Activated CD8-positive, alpha-beta memory T cell treated with anti-CD3 and anti-CD28 coated beads for 48 hours (primary cell): ENCODE results near the gene SLC22A5.
A peak's percentile ranks its signal among the peaks of the same experiment; 100 is the strongest.

ENCODE experiments used
- DNase-seq, 3 experiments: peaks; one replicate each; pipeline ENCODE4 v3.0.0-alpha.2; 2020; ENCODE audit warnings: low read depth in 2 of 3, low spot score in 2 of 3

SLC22A5 gene

GRCh38 chr5:132365213-132365612 is 4.3 kb upstream of the SLC22A5 start:
- DNase-seq, result no peak

DNA sequence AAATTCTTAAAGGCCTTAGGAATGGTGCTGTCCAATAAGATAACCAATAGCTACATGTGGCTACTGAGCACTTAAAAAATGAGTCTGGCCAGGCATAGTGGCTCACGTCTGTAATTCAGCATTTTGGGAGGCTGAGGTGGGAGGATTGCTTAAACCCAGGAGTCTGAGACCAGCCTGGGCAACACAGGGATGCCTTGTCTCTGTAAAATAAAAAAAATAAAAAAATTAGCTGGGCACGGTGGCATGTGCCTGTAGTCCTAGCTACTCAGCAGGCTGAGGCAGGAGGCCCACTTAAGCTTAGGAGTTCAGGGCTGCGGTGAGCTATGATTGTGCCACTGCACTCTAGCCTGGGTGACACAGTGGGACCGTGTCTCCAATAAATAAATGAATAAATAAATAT is 1.3 kb upstream of the SLC22A5 start:
- DNase-seq, result no peak

DNA sequence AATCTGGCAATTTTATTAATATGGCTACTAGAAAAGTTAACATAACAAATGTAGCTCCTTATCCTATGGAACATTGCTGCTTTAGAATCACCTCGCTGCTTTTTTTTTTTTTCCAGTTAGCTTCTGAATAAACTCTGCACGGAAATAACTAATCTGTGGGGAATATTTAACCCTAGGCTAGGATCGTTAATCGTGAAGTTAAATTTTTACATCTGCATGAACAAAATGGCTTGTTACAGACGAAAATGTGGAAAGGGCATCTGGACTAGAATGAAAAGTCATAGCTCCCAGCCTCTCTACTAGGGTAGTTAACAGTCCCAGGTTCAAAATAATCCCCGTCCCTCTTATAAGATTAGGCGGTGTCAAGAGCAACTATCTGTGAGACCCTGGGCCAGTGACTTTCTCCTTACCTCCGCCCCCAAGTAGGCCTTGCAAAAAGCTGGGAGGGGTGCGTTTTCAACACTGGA is 470 bp upstream of the SLC22A5 start:
- DNase-seq, result no peak

- DNase-seq, result no peak
These were observed 866 bp downstream of the SLC22A5 start for GRCh38 chr5:132370181-132370970.

- DNase-seq, result no peak
These were observed 1.6 kb downstream of the SLC22A5 start for GRCh38 chr5:132370971-132371602.

DNA sequence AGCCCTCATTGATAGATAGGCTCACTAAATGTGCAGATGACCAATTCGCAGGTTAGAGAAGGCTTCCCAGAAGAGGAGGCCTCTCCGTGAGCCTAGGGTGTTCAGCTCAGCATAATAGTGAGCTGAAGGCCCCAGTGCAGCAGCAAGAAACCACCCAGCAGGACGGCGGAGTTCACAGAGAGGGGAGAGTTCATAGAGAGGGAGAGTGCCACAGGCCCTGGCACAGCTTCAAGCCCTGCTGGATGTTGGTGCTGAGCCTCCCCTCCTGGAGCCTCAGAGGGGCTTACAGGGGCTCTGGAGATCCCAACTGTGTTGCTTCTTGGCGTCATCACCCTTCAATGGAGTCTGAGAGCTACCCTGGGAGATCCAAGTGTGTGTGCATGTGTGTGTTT is 2.1 kb downstream of the SLC22A5 start:
- DNase-seq, result no peak

DNA sequence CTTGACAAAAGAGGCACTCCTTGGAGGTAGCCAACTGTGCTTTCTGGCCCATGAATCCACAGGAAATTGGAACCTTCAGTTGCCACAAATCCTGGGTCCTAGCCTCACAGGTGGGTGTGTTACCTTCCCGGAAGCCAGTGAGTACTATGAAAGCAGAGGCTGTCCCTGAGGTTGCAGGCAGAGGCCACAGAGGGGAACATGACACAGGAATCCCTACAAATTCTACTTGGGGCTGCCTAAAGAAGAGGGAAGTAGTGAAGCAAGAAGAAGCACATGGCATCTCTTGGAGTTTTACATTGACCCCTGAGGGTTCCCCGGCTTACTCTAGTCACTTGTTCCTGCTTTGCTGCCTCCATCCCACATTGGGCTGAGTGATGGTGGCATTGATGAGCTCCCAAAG is 2.6 kb downstream of the SLC22A5 start:
- DNase-seq, result no peak

GRCh38 chr5:132372542-132372941 is 3.0 kb downstream of the SLC22A5 start:
- DNase-seq, result no peak

- DNase-seq, result no peak
These were observed 6.4 kb downstream of the SLC22A5 start for GRCh38 chr5:132375957-132376356.

DNA sequence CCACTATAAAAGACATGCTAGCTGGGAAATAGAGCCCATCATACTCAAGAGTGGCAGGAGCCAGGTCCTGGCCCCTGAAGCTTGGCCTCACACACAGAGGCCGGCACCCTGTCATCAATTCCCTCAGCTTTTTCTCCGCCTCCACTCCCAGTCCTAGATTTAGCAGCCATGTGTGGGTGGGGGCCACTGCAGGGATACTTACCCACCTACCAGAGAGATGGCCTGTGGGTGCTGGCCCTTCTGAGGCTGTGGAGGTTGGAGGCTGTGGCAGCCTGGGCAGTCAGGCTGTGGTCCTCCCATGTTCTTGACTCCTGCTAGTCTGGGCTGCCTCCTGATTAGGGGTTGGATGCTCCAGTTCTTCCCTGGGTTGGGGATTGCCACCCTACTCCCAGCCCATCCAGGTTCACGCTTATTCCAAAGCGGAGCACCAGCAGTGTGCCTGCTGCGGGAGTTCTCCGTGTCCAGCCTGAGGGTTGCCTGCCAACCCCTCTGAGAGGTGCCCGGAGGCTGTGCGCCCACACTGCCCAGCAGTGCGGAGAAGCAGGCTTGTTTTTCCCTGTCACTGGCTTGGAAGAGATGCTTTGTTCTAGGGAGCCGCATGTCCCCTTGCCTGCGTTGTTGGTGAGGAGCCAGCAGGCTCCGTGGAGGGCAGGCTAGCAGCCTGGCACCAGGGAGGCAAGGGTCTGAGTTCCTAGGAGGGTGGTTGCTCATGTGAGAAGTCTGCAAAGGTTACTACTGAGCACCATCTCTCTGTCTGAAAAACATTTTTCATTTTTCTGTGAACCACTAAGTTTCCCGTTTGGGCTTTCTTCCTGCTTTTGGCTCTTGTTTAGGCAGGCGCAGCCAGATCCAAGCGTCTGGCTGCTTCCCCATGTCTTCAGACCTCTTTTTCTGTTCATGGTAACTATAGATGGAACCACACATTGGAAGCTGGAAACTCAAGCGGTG is 7.5 kb downstream of the SLC22A5 start:
- DNase-seq, result no peak

DNA sequence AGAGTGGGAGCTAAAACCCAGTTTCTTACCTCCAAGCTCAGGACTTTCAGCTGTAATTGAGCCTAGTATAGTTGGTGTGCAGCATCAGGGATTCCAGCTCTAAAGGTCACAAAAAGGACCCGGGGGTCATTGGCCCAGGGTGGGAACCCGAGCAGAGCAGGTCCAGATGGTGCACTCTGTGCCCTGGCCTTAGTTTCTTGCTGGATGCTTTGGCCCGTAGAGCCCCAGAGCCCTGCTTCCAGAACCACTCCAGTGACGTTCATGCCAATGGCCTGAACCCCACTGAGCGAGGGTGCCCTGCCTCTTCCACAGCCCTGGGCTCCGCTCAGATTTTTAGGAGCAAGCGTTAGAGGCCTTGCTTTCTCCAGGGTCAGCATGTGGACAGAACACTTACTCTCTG is 8.2 kb downstream of the SLC22A5 start:
- DNase-seq, result no peak

DNA sequence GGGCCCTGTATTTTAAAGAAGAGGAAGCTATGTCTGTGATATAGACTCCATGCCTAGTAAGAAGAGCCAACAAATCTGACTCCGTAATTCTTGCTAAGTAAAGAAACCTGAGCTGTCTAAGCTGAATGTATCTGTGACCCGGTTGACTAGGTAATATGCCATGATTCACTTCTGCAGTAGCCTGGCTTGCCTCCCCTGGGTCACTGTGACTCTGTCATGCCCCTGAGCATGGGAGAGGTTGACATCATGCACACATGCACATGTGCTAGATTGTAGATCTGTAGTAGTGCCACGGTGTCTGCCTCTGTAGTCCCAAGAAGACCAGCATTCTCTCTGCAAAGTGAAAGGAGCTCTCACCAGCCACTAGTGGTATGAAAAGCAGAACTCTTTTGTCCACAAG is 9.1 kb downstream of the SLC22A5 start:
- no peak for DNase-seq

DNA sequence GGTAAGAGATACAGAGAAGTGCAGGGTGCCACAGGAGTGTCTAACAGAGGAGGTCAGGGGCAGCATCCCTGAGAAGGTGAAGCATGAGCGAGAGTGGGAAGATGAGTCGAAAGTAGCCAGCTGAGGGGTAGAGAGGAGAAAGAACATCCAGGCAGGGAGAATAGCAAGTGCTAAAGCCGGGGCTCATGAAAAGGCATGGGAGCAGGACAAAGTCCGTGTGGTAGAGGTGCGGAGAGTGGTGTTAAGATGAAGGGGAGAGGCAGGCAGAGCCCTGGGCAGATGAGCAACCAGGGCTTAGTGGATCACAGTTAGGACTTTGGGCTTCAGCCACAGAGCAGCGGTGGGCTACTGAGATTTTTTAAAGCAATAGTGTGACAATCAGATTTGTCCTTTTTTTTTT is 10.5 kb downstream of the SLC22A5 start:
- DNase-seq, result no peak

DNA sequence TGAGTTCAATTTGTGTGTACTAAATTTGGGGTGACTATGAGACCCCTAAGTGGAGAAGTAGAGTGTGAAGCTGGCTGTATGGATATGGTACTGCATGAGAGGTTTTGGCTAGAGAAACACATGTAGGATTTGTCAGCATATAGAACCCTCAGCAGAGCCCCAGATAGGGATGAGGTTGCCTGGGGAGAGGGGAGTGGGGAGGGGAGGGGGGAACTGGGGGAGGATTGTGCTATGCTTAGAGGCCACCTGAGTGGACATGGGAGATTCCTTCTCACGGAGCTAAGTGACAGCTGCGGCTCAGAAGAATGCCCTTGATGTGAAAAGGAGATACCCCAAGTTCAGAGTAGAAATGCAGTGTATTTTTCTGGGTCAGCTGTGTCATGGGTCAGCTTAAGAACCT is 11.2 kb downstream of the SLC22A5 start:
- no peak for DNase-seq

GRCh38 chr5:132381614-132382013 is 12.1 kb downstream of the SLC22A5 start:
- DNase-seq, result no peak

DNA sequence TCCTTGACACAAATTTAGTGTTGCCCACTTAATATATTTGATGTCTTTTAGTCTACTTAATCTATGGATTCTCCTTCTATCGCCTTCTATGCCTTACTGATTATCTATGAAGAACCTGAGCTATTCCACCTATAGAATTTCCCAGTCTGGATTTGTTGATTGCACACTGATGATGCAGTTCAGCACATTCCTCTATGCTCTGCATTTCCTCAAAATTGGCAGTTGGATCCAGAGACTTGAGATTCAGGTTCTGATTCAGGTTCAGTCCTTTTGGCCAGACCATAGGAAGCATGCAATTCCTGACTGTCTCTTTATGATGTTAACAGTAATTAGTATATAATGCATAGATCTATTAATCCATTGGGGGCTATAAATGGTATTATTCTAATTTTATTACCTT is 13.8 kb downstream of the SLC22A5 start:
- DNase-seq, result no peak

DNA sequence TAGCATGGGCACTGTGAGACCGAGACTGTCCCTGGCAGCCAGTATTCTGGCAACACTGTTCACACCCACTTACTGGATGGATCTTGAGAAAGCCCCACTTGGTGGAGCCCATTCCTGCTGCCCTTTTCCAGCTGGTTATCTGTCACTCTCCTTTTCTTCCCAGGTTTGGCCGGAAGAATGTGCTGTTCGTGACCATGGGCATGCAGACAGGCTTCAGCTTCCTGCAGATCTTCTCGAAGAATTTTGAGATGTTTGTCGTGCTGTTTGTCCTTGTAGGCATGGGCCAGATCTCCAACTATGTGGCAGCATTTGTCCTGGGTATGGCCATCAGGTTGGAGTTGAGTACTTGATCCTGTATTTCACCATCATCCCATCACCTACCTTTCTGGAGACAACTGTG is 14.5 kb downstream of the SLC22A5 start:
- DNase-seq, result no peak

GRCh38 chr5:132384506-132385050 is 15.1 kb downstream of the SLC22A5 start:
- no peak for DNase-seq

GRCh38 chr5:132385326-132386105 is 16.0 kb downstream of the SLC22A5 start:
- DNase-seq, result no peak

DNA sequence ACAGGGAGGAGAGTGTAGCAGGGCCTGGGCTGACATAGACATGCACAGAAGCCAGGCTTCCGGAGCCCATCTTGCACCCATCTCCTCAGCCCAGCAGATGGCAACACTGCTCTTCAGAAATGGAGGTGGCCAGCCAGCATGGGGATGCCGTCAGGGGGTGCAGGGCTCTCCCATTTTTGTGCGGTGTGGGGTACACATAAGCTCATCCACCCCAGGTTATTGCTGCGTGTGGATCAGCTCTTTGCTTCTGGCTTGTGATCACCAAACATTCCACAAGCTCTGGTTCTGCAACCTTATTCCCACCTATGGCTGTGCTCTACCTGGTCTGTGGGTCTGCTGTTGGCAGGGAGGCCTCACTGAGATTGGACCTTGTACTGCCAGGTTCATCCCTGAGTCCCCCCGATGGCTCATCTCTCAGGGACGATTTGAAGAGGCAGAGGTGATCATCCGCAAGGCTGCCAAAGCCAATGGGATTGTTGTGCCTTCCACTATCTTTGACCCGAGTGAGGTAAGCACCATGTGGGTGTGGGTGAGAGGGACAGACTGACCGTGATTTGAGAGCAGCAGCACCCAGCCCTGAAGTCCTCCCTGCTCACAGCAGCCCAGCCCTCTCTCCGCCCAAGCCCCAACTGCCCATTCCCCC is 17.3 kb downstream of the SLC22A5 start:
- peak in 2 of 3 experiments; percentile 34 to 47 for DNase-seq
